ENCODE data around the gene RNF114.
"Not testable (repeated sequence)": the region's sequence is repeated elsewhere in the genome, so short reads cannot be mapped to it uniquely, and the experiment has no call there.

The RNF114 gene

GRCh38 chr20:49995586-49995985 is 59.4 kb downstream of the RNF114 start:
- Histone ChIP-seq H3K27me3 (ENCODE audit: insufficient read depth, poor library complexity, severe bottlenecking) (no peaks in the 10 kb centered on the region), H3K36me3 (ENCODE audit: low read depth) (no peaks in the 10 kb centered on the region), H3K27ac (ENCODE audit: poor library complexity, severe bottlenecking) (no peak overlapping the region), H3K9me3 (ENCODE audit: severe bottlenecking) (no peaks in the 10 kb centered on the region), H3K4me3 (ENCODE audit: severe bottlenecking) (no peak overlapping the region), H3K4me1 (ENCODE audit: insufficient read depth, poor library complexity, severe bottlenecking) (no peaks in the 10 kb centered on the region)
- TF ChIP-seq CTCF (IDR thresholded peaks at IDR 0.05; ENCODE audit: poor library complexity, severe bottlenecking) = no peak
- DNase-seq (ENCODE audit: low spot score) = no peak
- ATAC-seq (ENCODE audit: low read depth) = no peak

GRCh38 chr20:49998478-49999188 is 62.4 kb downstream of the RNF114 start:
- DNase-seq (ENCODE audit: low spot score); H3K4me3 ChIP-seq (ENCODE audit: severe bottlenecking); H3K36me3 ChIP-seq (ENCODE audit: low read depth); H3K4me1 ChIP-seq (ENCODE audit: insufficient read depth, poor library complexity, severe bottlenecking); H3K27ac ChIP-seq (ENCODE audit: poor library complexity, severe bottlenecking); H3K27me3 ChIP-seq (ENCODE audit: insufficient read depth, poor library complexity, severe bottlenecking); H3K9me3 ChIP-seq (ENCODE audit: severe bottlenecking); ATAC-seq (ENCODE audit: low read depth): not testable (repeated sequence)

- ATAC-seq (ENCODE audit: low read depth) (no peak), DNase-seq (ENCODE audit: low spot score) (no peak)
- TF ChIP-seq CTCF (IDR thresholded peaks at IDR 0.05; ENCODE audit: poor library complexity, severe bottlenecking) = no peak
- H3K4me1 ChIP-seq (ENCODE audit: insufficient read depth, poor library complexity, severe bottlenecking) = peaks cover 11% of the 10 kb centered on the region
- no peak overlapping the region for H3K27ac ChIP-seq (ENCODE audit: poor library complexity, severe bottlenecking)
- no peaks in the 10 kb centered on the region for H3K27me3 ChIP-seq (ENCODE audit: insufficient read depth, poor library complexity, severe bottlenecking)
- no peak overlapping the region for H3K4me3 ChIP-seq (ENCODE audit: severe bottlenecking)
- no peaks in the 10 kb centered on the region for H3K9me3 ChIP-seq (ENCODE audit: severe bottlenecking)
- H3K36me3 ChIP-seq (ENCODE audit: low read depth) = no peaks in the 10 kb centered on the region
These were observed 63.1 kb downstream of the RNF114 start for GRCh38 chr20:49999329-49999728.

GRCh38 chr20:50000548-50001222 is 64.5 kb downstream of the RNF114 start:
- not testable (repeated sequence) for H3K27ac ChIP-seq (ENCODE audit: poor library complexity, severe bottlenecking); DNase-seq (ENCODE audit: low spot score); H3K9me3 ChIP-seq (ENCODE audit: severe bottlenecking); H3K4me3 ChIP-seq (ENCODE audit: severe bottlenecking); H3K27me3 ChIP-seq (ENCODE audit: insufficient read depth, poor library complexity, severe bottlenecking); H3K36me3 ChIP-seq (ENCODE audit: low read depth); ATAC-seq (ENCODE audit: low read depth)
- peaks cover 11% of the 10 kb centered on the region for H3K4me1 ChIP-seq (ENCODE audit: insufficient read depth, poor library complexity, severe bottlenecking)

- ATAC-seq (ENCODE audit: low read depth) = no peak
- Histone ChIP-seq H3K4me3 (ENCODE audit: severe bottlenecking) (no peak overlapping the region), H3K27me3 (ENCODE audit: insufficient read depth, poor library complexity, severe bottlenecking) (no peaks in the 10 kb centered on the region), H3K36me3 (ENCODE audit: low read depth) (no peaks in the 10 kb centered on the region), H3K4me1 (ENCODE audit: insufficient read depth, poor library complexity, severe bottlenecking) (peaks cover 11% of the 10 kb centered on the region), H3K27ac (ENCODE audit: poor library complexity, severe bottlenecking) (no peak overlapping the region), H3K9me3 (ENCODE audit: severe bottlenecking) (no peaks in the 10 kb centered on the region)
- DNase-seq (ENCODE audit: low spot score) = no peak
- no peak for TF ChIP-seq CTCF (IDR thresholded peaks at IDR 0.05; ENCODE audit: poor library complexity, severe bottlenecking)
These were observed 65.7 kb downstream of the RNF114 start for GRCh38 chr20:50001784-50002311.

All from RWPE2 (cell line).